MV-4-11 (cell line): ENCODE results near the gene ROBO1.

Source experiments
- DNase-seq: peaks from one replicate; lab custom pipeline; 2025; lab: John Stamatoyannopoulos, UW

The ROBO1 gene

DNA sequence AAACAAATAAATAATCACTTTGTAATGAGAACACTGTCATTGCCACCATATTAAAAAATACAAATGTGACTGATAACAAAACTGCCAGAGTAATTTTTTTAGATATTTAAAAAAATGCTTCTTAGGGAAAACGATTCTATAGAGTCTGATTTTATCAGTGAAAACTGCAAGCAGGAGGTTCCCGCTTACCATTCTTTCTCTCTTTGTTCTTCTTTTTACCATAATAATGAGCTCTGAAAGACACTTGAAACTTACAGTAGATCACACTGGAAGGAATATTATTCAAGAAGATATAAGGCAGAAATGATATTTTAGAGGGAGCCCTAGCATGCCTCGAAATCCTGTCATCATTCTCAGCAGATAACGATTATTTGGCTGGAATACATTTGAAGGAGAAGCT is 701.3 kb downstream of the ROBO1 start:
- DNase-seq, result no peak

DNA sequence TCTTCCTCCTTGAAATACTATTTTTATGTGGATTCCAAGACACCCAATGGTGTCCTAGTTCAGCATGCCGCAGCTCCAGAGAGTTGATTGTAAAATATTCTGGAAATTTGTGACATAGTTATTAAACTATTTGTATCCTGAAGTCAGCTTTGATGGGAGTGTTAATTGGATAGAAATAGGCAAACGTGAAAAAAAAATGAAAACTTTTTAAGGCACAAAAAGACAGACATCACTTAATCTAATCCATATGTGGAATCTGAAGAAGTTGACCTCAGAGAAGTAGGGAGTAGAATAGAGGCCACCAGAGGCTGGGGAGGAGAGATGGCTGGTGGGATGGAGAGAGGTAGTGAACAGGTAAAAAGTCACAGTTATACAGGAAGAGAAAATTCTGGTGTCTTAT is 704.2 kb downstream of the ROBO1 start:
- no peak for DNase-seq

DNA sequence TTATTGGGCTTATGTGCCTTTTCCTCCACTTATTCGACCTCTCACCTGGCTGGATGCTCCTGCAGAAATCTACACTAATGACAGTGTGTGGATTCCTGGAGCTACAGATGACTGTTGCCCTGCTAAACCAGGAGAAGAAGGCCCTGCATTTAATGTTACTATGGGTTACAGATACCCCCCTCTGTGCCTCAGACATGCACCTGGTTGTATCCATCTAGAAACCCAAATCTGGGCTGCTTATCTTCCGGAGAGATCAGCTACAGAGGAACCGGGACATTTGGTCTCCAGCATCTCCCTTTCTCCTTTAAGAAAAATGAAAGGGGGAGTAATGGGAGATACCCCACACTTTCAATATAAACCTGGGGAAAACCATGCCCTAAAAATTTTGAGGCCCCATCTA is 710.0 kb downstream of the ROBO1 start:
- no peak for DNase-seq

DNA sequence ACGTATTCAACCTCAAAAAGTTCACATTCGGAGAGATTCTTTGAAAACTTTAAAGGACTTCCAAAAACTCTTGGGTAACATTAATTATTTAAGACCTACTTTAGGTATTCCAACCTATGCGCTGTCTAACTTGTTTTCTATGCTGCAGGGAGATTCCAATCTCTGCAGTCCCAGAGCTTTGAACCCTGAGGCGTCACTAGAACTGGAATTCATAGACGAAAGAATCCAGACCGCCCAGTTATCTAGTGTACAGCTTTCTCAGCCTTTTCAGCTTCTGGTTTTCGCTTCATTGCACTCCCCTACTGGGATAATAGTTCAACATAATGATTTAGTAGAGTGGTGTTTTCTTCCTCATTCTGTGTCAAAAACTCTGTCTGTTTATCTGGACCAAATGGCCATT is 711.3 kb downstream of the ROBO1 start:
- no peak for DNase-seq

- DNase-seq, result no peak
Measured at GRCh38 chr3:79052054-79052681, 715.6 kb downstream of the ROBO1 start.

- DNase-seq, result no peak
Measured at GRCh38 chr3:79047581-79047980, 720.2 kb downstream of the ROBO1 start.

- DNase-seq, result no peak
Measured at GRCh38 chr3:79041621-79042020, 726.2 kb downstream of the ROBO1 start.

DNA sequence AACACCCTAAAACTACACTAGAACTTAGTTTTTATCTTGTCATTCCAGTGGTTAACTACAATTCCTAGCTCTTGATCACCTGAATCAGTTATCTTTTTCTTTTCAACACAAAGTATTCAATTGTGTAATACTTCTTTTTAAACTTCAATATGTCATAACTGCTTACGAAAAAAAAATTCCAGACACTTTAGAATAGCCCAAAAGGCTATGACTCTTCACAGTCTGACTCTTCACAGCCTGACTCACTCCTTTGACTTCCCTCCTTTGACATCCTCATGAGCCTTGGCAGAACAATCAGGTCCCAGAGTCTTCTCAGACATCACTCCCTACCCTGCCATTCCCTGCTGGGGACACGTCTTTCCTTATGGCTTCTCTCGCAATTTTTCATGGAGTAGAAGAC is 727.1 kb downstream of the ROBO1 start:
- DNase-seq, result no peak

GRCh38 chr3:79040091-79040490 is 727.7 kb downstream of the ROBO1 start:
- no peak for DNase-seq

DNA sequence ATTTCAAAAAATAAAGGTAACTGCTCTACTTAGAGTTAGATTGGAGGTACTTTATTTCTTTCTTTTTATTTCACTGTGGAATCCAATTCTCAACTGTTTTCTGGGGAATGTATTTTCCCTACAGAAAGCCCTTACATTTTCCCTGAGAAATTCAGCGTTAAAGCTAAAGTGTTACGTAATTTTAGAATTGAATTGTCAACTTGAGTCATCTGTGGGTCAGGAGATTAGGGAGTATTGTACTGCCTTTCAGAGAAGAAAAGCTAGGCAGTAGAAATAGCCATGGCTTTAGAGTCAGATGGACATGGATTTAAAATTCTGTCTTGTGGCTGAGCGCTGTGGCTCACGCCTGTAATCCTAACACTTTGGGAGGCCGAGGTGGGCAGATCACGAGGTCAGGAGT is 728.6 kb downstream of the ROBO1 start:
- DNase-seq, result peak; percentile 9

GRCh38 chr3:79038636-79039035 is 729.2 kb downstream of the ROBO1 start:
- DNase-seq, result no peak

- DNase-seq, result no peak
Measured at GRCh38 chr3:79038057-79038456, 729.7 kb downstream of the ROBO1 start.

GRCh38 chr3:79032686-79033318 is 735.0 kb downstream of the ROBO1 start:
- peak; percentile 28 for DNase-seq

DNA sequence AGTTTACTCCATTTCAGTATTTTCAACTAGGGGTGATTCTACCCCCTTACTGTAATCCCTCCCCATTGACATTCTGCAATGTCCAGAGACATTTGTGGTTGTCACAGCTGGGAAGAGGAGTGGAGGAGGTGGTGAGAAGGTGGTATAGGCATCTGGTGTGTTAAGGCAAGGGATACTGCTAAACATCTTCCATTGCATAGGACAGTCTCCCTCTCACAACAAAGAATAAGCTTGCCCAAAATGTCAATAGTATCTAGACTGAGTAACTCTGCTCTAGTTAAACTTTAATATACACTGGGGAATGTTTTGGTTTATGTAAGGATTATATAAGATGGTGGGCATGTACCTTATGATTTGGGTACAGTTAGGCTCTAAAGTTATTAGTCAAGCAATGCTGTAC is 737.6 kb downstream of the ROBO1 start:
- DNase-seq, result no peak

- no peak for DNase-seq
Measured at GRCh38 chr3:79028916-79029315, 738.9 kb downstream of the ROBO1 start.

GRCh38 chr3:79027593-79027992 is 740.2 kb downstream of the ROBO1 start:
- DNase-seq, result no peak

DNA sequence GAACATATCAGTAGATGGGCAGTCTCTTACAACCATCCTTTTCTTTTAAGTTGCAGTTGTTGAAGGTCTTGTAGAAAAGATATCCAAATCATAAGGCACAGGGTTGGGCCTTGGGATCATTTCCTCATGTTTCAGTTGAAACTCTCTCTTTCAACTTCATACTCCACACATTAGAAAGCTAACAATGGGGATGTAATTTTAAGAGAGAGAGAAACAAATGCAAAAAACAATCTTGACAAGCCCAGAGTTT is 747.9 kb downstream of the ROBO1 start:
- no peak for DNase-seq

DNA sequence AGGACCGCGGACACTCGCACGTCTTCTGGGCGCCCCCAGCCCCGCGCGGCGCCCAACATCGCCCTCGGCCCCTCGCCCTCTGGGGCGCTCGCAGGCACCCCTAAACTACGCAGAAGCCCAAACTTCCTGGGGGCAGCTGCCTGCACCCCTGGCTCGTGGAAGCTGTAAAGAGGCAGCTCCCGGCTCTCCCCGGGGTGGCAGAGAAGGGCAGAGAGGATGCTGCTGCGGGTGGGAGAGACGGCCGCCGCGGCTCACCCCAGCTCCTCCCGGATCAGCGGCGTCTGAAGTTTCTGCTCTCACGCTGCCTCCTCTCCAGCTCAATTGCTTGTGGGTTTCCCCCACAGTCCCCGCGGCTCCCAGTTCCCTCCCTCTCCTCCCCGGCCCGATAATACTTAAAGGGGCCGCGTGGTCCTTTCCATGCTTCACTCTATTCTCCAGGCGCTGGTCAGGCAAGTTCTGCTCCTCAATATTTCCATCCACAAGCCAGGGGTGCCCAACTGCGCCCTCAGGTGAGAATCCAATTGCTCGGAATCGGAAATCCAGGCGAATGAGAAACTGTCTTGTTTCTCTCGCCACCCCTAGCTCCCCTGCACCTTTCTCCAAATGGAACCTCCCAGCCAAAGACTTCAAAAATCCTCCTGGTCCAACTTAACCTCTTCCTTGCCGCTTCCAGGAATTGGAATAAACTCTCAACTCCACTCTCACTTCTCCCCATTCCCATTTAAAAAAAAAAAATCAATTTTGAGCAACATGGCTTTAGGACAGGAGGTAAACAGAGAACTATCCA is 748.5 kb downstream of the ROBO1 start:
- peak; percentile 45 for DNase-seq

GRCh38 chr3:79018671-79019136 is 749.1 kb downstream of the ROBO1 start:
- DNase-seq, result no peak

- no peak for DNase-seq
Measured at GRCh38 chr3:79018265-79018664, 749.5 kb downstream of the ROBO1 start.

GRCh38 chr3:79016587-79017376 is 751.0 kb downstream of the ROBO1 start:
- peak; percentile 13 for DNase-seq

DNA sequence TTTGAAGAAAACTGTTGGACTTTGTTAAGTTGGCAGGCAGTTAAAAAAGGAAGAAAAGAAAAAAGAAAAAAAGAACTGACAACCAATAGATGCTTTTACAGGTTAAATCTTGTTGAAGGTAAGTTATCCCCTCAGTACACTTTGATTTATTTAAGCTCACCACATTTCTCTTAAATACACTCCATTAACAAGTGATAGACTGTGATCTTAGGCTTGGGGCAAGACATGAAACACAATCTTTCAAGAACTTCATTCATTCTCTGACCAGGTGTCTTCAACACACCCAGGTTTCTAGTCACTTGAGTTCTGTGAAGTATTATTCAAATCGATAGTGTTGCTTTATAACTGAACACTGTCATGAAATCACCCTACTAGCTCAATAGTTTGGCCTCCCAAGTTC is 751.9 kb downstream of the ROBO1 start:
- DNase-seq, result no peak

GRCh38 chr3:79012946-79013362 is 754.8 kb downstream of the ROBO1 start:
- no peak for DNase-seq
